GM10266 (cell line): Measurements from ENCODE around the gene LRRK1.

Experiments
- DNase-seq: peaks from one replicate; pipeline ENCODE4 v3.0.0; 2012; ENCODE audit errors: extremely low spot score
- CTCF ChIP-seq: IDR thresholded peaks from 2 replicates; pipeline ENCODE4 v1.5.1; 2012; ENCODE audit warnings: mild to moderate bottlenecking, low read depth; ENCODE audit not compliant: control insufficient read depth, insufficient read depth; ENCODE audit errors: missing control alignments

LRRK1 gene

GRCh38 chr15:100898661-100899462 lies 20.3 kb upstream of the LRRK1 start:
- DNase-seq: no peak
- TF ChIP-seq CTCF: no peak

- TF ChIP-seq CTCF: no peak
- DNase-seq: no peak
These were observed 19.6 kb upstream of the LRRK1 start for GRCh38 chr15:100899601-100900000.

GRCh38 chr15:100900136-100900794 lies 18.9 kb upstream of the LRRK1 start:
- no peak for TF ChIP-seq CTCF
- no peak for DNase-seq

GRCh38 chr15:100900795-100901169 lies 18.4 kb upstream of the LRRK1 start:
- no peak for DNase-seq
- TF ChIP-seq CTCF: no peak

GRCh38 chr15:100901296-100901695 lies 17.9 kb upstream of the LRRK1 start:
- TF ChIP-seq CTCF: no peak
- DNase-seq: no peak

GRCh38 chr15:100901702-100902435 lies 17.3 kb upstream of the LRRK1 start:
- no peak for DNase-seq
- no peak for TF ChIP-seq CTCF
